GM23338 (cell line): ENCODE measurements around the gene ORAI1.

ENCODE experiments used
- CREB1 ChIP-seq: fragments of 250-450 bp; sonication (Bioruptor Pico); IDR thresholded peaks from 2 replicates; pipeline ENCODE4 v1.5.0; 2020; ENCODE audit warnings: low read depth, mild to moderate bottlenecking, moderate library complexity
- EZH2 ChIP-seq: fragments of 200-600 bp; sonication (generic); IDR thresholded peaks from one replicate; pipeline ENCODE4 v1.8.0; 2017; ENCODE audit warnings: antibody characterized with exemption, mild to moderate bottlenecking, low read depth; ENCODE audit not compliant: unreplicated experiment
- REST ChIP-seq: IDR thresholded peaks from one replicate; pipeline ENCODE4 v1.6.1; 2018; ENCODE audit warnings: antibody characterized with exemption; ENCODE audit not compliant: unreplicated experiment
- STAT1 ChIP-seq: IDR thresholded peaks from one replicate; pipeline ENCODE4 v1.6.1; 2016; ENCODE audit warnings: antibody characterized with exemption; ENCODE audit not compliant: unreplicated experiment
- TF ChIP-seq, protein P1 (sequence below): IDR thresholded peaks from 2 replicates; pipeline ENCODE4 v1.6.1; 2016; ENCODE audit warnings: antibody characterized with exemption
- TF ChIP-seq, protein P2 (sequence below), 2 experiments: fragments of 200-600 bp in 1 of 2; sonication (generic) in 1 of 2; conservative IDR thresholded peaks; 2 replicates each; pipeline versions ENCODE4 v1.5.1 to v1.6.1; 2016 to 2017; ENCODE audit warnings: antibody characterized with exemption in 2 of 2, low read depth in 2 of 2, mild to moderate bottlenecking in 2 of 2, moderate library complexity in 1 of 2

DNA sequence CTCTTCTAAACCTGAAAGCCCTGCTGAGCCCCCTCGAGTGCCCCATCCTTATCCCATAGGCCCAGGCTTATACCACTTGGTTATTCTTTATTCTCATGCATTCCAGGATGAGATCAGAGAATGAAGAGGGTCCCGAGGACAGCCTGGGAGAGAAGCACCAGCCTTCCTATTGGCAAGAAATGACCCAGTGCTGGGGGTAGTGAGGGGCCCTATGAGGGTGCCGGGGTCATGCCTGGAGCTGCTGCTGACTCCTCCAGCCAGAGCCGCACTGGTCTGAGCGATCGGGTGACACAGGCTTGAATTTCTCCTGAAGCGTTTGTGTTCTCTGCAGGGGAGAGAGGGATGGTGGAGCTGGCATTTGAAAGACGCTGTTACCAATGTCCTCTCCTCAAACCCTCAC is 25.0 kb downstream of the ORAI1 start:
- TF ChIP-seq STAT1 (no peak), CREB1 (no peak), EZH2 (no peak), REST (no peak)
- TF ChIP-seq, protein P1, sequence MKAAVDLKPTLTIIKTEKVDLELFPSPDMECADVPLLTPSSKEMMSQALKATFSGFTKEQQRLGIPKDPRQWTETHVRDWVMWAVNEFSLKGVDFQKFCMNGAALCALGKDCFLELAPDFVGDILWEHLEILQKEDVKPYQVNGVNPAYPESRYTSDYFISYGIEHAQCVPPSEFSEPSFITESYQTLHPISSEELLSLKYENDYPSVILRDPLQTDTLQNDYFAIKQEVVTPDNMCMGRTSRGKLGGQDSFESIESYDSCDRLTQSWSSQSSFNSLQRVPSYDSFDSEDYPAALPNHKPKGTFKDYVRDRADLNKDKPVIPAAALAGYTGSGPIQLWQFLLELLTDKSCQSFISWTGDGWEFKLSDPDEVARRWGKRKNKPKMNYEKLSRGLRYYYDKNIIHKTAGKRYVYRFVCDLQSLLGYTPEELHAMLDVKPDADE = no peak
- TF ChIP-seq, protein P2, sequence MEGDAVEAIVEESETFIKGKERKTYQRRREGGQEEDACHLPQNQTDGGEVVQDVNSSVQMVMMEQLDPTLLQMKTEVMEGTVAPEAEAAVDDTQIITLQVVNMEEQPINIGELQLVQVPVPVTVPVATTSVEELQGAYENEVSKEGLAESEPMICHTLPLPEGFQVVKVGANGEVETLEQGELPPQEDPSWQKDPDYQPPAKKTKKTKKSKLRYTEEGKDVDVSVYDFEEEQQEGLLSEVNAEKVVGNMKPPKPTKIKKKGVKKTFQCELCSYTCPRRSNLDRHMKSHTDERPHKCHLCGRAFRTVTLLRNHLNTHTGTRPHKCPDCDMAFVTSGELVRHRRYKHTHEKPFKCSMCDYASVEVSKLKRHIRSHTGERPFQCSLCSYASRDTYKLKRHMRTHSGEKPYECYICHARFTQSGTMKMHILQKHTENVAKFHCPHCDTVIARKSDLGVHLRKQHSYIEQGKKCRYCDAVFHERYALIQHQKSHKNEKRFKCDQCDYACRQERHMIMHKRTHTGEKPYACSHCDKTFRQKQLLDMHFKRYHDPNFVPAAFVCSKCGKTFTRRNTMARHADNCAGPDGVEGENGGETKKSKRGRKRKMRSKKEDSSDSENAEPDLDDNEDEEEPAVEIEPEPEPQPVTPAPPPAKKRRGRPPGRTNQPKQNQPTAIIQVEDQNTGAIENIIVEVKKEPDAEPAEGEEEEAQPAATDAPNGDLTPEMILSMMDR (conservative IDR thresholded peaks at IDR 0.05; ENCODE audit: low read depth in 2 of 2) = no peak
